Natural killer cell (primary cell): ENCODE results near the gene NUDT2. TPM values are rescaled to one million over a fixed set of nuclear protein-coding genes. Genes with fewer than 3 reads are reported as not detected.
"Not testable (repeated sequence)": the region's sequence is repeated elsewhere in the genome, so short reads cannot be mapped to it uniquely, and the experiment has no call there.

Experiments
- ATAC-seq, 3 donors: fragments of 150-1000 bp in 2 of 3; fragments of 200-7000 bp in 1 of 3; cut with Tn5 transposase; 1 replicate in 1 of 3; 2 replicates in 2 of 3; pipeline ENCODE4 v1.10.0; 2021; ENCODE audit warnings: mild to moderate bottlenecking in 2 of 3, moderate library complexity in 2 of 3
- DNase-seq, 2 donors: peaks; one replicate each; pipeline versions ENCODE4 v3.0.0 to v3.0.0-alpha.2; 2013 to 2021; ENCODE audit warnings: mixed read lengths in 1 of 2
- H3K27ac ChIP-seq: one replicate; pipeline ENCODE4 v1.5.1; 2013; ENCODE audit warnings: mild to moderate bottlenecking, low read length
- H3K27me3 ChIP-seq: one replicate; pipeline ENCODE4 v1.6.1; 2013; ENCODE audit warnings: low read length; ENCODE audit not compliant: control insufficient read depth, insufficient read depth
- H3K36me3 ChIP-seq: one replicate; pipeline ENCODE4 v1.6.1; 2013; ENCODE audit warnings: low read length; ENCODE audit not compliant: control insufficient read depth, insufficient read depth
- H3K4me1 ChIP-seq: one replicate; pipeline ENCODE4 v1.6.1; 2013; ENCODE audit warnings: low read length; ENCODE audit not compliant: control insufficient read depth, insufficient read depth
- H3K4me3 ChIP-seq: one replicate; pipeline ENCODE4 v1.5.1; 2013; ENCODE audit warnings: low read length
- H3K9me3 ChIP-seq: one replicate; pipeline ENCODE4 v1.6.1; 2013; ENCODE audit warnings: low read length; ENCODE audit not compliant: control insufficient read depth, insufficient read depth
- H3K27ac Mint-ChIP-seq, 2 donors: one replicate each; pipeline ENCODE4 v1.8.0; 2022; ENCODE audit warnings: mild to moderate bottlenecking in 2 of 2, mixed read lengths in 2 of 2, moderate library complexity in 1 of 2
- H3K27me3 Mint-ChIP-seq, 2 donors: one replicate each; pipeline ENCODE4 v1.8.0; 2022; ENCODE audit warnings: low read depth in 2 of 2, mixed read lengths in 2 of 2
- H3K36me3 Mint-ChIP-seq: one replicate; pipeline ENCODE4 v1.8.0; 2022; ENCODE audit warnings: mixed read lengths
- H3K4me1 Mint-ChIP-seq, 2 donors: one replicate each; pipeline ENCODE4 v1.8.0; 2022; ENCODE audit warnings: mixed read lengths in 2 of 2
- H3K4me3 Mint-ChIP-seq: one replicate; pipeline ENCODE4 v1.8.0; 2022; ENCODE audit warnings: mild to moderate bottlenecking, moderate library complexity, mixed read lengths
- H3K9me3 Mint-ChIP-seq, 2 donors: one replicate each; pipeline ENCODE4 v1.8.0; 2022; ENCODE audit warnings: mixed read lengths in 2 of 2
- WGBS: methylation state at CpG from one replicate; pipeline ENCODE4 v1.1.7; 2013; ENCODE audit warnings: missing lambda C conversion rate; ENCODE audit not compliant: insufficient coverage; 5-methylcytosine and 5-hydroxymethylcytosine counted together
- intact Hi-C: fragments of 100-400 bp; cut with micrococcal nuclease; formaldehyde crosslinking; loops from one replicate; pipeline ENCODE4 v1.14.2; 2022
- total RNA-seq, 4 donors: library from RNA; stranded (reverse); fragments of 120-200 nt in 1 of 4; gene quantifications; one replicate each; pipeline versions ENCODE4 v1.2.3 to v1.2.4, GENCODE V29; 2013 to 2022
- TF ChIP-seq, protein P1 (sequence below): fragments of 200-600 bp; IDR thresholded peaks from one replicate; pipeline ENCODE4 v1.8.0; 2022; ENCODE audit warnings: antibody characterized with exemption

NUDT2 gene
- total RNA-seq, 3 donors from 2014 or later (not counting 1 experiment from before 2014, with no cell fraction given) = 8.5 to 15.7 (median 9.4) TPM

DNA sequence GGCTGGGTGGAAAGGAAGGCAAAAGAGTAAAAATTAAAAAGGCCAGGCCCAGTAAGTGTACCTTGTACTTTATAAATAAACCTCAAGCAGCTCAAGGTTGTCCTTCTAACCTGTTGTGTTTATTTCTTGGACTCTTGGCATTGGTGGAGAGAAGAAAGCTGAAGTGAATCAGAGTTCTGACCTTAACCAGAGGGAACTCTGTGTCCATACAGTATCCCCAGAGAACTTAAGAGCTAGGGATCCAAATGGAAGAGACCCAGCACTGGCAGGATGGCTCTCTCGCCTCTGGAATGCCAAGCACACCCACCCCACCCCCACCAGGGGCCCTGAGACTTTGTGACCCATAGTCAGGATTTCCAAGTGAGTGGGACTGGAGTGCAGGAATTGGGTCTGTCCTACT, 14.2 kb downstream of the NUDT2 start:
- Histone ChIP-seq H3K27ac (no peak overlapping the region), H3K9me3 (no peaks in the 10 kb centered on the region), H3K27me3 (no peaks in the 10 kb centered on the region), H3K4me3 (no peak overlapping the region), H3K4me1 (no peaks in the 10 kb centered on the region), H3K36me3 (peaks cover 39% of the 10 kb centered on the region)
- Mint-ChIP-seq H3K9me3 (no peaks in the 10 kb centered on the region), H3K27me3 (no peaks in the 10 kb centered on the region), H3K36me3 (peaks cover 6% of the 10 kb centered on the region), H3K27ac (no peak overlapping the region), H3K4me3 (no peak overlapping the region), H3K4me1 (no peaks in the 10 kb centered on the region)
- no peak for ATAC-seq
- TF ChIP-seq, protein P1, sequence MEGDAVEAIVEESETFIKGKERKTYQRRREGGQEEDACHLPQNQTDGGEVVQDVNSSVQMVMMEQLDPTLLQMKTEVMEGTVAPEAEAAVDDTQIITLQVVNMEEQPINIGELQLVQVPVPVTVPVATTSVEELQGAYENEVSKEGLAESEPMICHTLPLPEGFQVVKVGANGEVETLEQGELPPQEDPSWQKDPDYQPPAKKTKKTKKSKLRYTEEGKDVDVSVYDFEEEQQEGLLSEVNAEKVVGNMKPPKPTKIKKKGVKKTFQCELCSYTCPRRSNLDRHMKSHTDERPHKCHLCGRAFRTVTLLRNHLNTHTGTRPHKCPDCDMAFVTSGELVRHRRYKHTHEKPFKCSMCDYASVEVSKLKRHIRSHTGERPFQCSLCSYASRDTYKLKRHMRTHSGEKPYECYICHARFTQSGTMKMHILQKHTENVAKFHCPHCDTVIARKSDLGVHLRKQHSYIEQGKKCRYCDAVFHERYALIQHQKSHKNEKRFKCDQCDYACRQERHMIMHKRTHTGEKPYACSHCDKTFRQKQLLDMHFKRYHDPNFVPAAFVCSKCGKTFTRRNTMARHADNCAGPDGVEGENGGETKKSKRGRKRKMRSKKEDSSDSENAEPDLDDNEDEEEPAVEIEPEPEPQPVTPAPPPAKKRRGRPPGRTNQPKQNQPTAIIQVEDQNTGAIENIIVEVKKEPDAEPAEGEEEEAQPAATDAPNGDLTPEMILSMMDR = no peak
- WGBS = 100% methylated on average over 1 of the region's 1 CpG
- intact Hi-C loops = no loop called here
- DNase-seq = no peak

DNA sequence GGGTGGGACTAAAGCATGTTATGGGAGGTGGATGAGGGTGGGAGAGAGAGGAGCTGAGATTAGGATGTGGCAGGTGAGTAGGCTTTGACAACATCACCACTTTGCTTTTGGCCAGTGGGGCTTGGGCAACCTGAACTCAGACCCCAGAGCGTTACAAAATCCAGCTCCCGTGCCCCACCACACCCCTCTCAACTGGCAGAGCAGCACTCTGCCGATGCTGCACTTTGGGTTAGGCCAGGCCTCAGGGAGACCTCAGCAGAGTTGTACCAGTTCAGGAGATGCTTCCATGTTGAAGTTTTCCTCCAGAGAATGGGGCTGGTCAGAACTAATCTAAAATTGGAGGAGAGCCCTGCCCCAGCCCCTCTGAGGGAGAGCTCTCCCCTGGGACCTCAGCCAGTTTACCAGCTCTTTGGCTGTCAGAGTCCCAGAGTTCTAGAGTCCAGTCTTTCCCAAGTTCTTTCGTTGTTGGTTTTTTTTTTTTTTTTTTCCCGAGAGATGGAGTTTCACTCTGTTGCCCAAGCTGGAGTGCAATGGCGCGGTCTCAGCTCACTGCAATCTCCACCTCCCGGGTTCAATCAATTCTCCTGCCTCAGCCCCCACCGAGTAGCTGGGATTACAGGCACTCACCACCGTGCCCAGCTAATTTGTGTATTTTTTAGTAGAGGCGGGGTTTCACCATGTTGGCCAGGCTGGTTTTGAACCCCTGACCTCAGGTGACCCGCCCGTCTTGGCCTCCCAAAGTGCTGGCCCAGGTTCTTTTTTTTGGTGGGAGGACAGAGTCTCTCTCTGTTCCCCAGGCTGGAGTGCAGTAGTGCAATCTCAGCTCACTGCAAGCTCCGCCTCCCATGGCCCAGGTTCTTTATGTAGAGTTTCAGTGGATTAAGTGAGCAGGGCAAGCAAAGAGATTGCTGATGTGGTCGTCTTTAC, 17.8 kb downstream of the NUDT2 start:
- Mint-ChIP-seq H3K4me1 (no peaks in the 10 kb centered on the region), H3K9me3 (no peaks in the 10 kb centered on the region), H3K27me3 (no peaks in the 10 kb centered on the region), H3K27ac (no peak overlapping the region), H3K4me3 (no peak overlapping the region), H3K36me3 (peaks cover 5% of the 10 kb centered on the region)
- no peaks in the 10 kb centered on the region for H3K27me3 ChIP-seq
- ATAC-seq = no peak
- H3K9me3 ChIP-seq = no peaks in the 10 kb centered on the region
- H3K4me3 ChIP-seq = no peak overlapping the region
- TF ChIP-seq, protein P1 = no peak
- intact Hi-C loops = no loop called here
- no peak for DNase-seq
- H3K36me3 ChIP-seq = peaks cover 14% of the 10 kb centered on the region
- H3K27ac ChIP-seq = no peak overlapping the region
- 92% methylated on average over 15 of the region's 15 CpGs for WGBS
- H3K4me1 ChIP-seq = no peaks in the 10 kb centered on the region

DNA sequence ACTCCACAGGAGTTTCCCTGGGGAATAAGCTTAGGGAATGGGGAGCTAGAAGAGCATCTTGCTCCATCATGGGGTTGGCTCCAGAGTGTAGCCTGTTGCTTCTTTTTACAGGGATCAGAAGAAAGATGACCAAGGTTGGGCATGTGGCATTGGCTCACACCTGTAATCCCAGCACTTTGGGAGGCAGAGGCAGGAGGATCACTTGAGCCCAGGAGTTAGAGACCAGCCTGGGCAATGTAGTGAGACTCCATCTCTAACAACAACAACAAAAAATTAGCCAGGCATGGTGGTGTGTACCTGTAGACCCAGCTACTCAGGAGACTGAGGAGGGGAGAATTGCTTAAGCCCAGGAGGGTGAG, 18.4 kb downstream of the NUDT2 start:
- ATAC-seq (no peak), DNase-seq (no peak)
- intact Hi-C loops = no loop called here
- TF ChIP-seq, protein P1 = no peak
- Mint-ChIP-seq H3K4me1 (no peaks in the 10 kb centered on the region), H3K27ac (no peak overlapping the region), H3K9me3 (no peaks in the 10 kb centered on the region), H3K4me3 (no peak overlapping the region), H3K36me3 (peaks cover 5% of the 10 kb centered on the region), H3K27me3 (no peaks in the 10 kb centered on the region)
- H3K27me3 ChIP-seq = no peaks in the 10 kb centered on the region
- H3K4me1 ChIP-seq = no peaks in the 10 kb centered on the region
- no peak overlapping the region for H3K4me3 ChIP-seq
- peaks cover 8% of the 10 kb centered on the region for H3K36me3 ChIP-seq
- no peaks in the 10 kb centered on the region for H3K9me3 ChIP-seq
- no peak overlapping the region for H3K27ac ChIP-seq

DNA sequence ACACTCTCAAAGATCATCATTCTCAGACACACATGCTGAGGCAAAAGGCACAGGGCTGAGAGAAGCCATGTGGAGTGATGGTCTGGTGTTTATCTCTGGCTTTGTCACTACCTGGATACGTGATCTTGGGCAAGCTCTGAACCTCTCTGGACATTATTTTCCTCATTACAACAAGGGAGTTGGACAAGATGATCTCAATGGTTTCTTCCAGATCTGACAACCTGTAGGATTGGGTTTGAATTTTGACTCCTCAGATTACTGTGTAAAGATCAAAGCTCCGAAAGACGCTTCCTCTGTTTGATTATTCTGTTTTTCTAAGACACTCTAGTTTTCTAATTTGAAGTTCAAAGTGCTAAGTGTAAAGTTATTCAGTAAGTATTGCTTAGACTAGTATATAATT, 20.0 kb downstream of the NUDT2 start:
- Histone ChIP-seq H3K4me3 (no peak overlapping the region), H3K36me3 (no peaks in the 10 kb centered on the region), H3K27ac (no peak overlapping the region), H3K9me3 (no peaks in the 10 kb centered on the region), H3K4me1 (no peaks in the 10 kb centered on the region), H3K27me3 (no peaks in the 10 kb centered on the region)
- Mint-ChIP-seq H3K27me3 (no peaks in the 10 kb centered on the region), H3K9me3 (no peaks in the 10 kb centered on the region), H3K4me3 (no peak overlapping the region), H3K36me3 (peaks cover 5% of the 10 kb centered on the region), H3K4me1 (no peaks in the 10 kb centered on the region), H3K27ac (no peak overlapping the region)
- TF ChIP-seq, protein P1 = no peak
- DNase-seq (no peak), ATAC-seq (no peak)
- WGBS = 100% methylated on average over 2 of the region's 3 CpGs
- intact Hi-C loops = no loop called here

DNA sequence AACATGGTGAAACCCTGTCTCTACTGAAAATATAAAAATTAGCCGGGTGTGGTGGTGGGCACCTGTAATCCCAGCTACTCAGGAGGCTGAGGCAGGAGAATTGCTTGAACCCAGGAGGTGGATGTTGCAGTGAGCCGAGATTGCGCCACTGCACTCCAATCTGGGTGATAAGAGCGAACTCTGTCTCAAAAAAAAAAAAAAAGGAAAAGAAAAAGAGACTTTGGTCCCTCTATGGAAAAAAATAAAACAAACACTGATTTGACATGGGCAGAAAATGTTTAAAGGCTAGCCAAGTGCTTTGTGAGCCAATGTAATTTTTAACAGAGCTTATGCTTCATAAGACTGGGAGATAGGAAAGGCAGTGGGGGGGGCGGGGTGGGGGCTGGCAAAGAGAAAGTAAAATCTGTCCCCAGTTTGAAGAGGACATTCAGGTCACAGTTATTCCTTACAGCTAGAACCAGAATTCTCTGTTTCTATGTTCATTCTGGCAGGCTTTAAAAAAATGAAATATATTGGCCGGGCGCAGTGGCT, 22.8 kb downstream of the NUDT2 start:
- 92% methylated on average over 5 of the region's 7 CpGs for WGBS
- H3K9me3 Mint-ChIP-seq, H3K4me1 ChIP-seq, H3K27me3 ChIP-seq, H3K4me3 ChIP-seq, H3K4me3 Mint-ChIP-seq, H3K27ac Mint-ChIP-seq, H3K36me3 ChIP-seq, H3K9me3 ChIP-seq, H3K27ac ChIP-seq, intact Hi-C loops, H3K27me3 Mint-ChIP-seq, ATAC-seq, H3K4me1 Mint-ChIP-seq, DNase-seq: not testable (repeated sequence)
- H3K36me3 Mint-ChIP-seq = peaks cover 20% of the 10 kb centered on the region
